Measurements from ENCODE around the gene HNF1B.

HNF1B gene

GRCh38 chr17:37711113-37711512, 33.7 kb downstream of the HNF1B start:
- TF ChIP-seq CTCF (conservative IDR thresholded peaks at IDR 0.05) (no peak), ZFX (IDR thresholded peaks at IDR 0.05) (no peak)
- peak overlapping the region; percentile 26; the same call in 1 of the 2 replicates for H3K27ac ChIP-seq

GRCh38 chr17:37710344-37710886, 34.4 kb downstream of the HNF1B start:
- peak overlapping the region; percentile 26; the same call in 1 of the 2 replicates for H3K27ac ChIP-seq
- TF ChIP-seq CTCF (conservative IDR thresholded peaks at IDR 0.05): no peak
- TF ChIP-seq ZFX (IDR thresholded peaks at IDR 0.05): no peak

- H3K27ac ChIP-seq: no peak overlapping the region
- TF ChIP-seq ZFX (IDR thresholded peaks at IDR 0.05) (no peak), CTCF (conservative IDR thresholded peaks at IDR 0.05) (no peak)
Measured at GRCh38 chr17:37708616-37709212, 36.1 kb downstream of the HNF1B start.

GRCh38 chr17:37708008-37708615, 36.7 kb downstream of the HNF1B start:
- H3K27ac ChIP-seq: no peak overlapping the region
- TF ChIP-seq ZFX (IDR thresholded peaks at IDR 0.05): no peak
- no peak for TF ChIP-seq CTCF (conservative IDR thresholded peaks at IDR 0.05)

GRCh38 chr17:37706446-37706845, 38.4 kb downstream of the HNF1B start:
- TF ChIP-seq ZFX (IDR thresholded peaks at IDR 0.05) (no peak), CTCF (conservative IDR thresholded peaks at IDR 0.05) (no peak)
- H3K27ac ChIP-seq: no peak overlapping the region

- TF ChIP-seq ZFX (IDR thresholded peaks at IDR 0.05): no peak
- no peak for TF ChIP-seq CTCF (conservative IDR thresholded peaks at IDR 0.05)
- no peak overlapping the region for H3K27ac ChIP-seq
Measured at GRCh38 chr17:37702598-37702997, 42.3 kb downstream of the HNF1B start.

DNA sequence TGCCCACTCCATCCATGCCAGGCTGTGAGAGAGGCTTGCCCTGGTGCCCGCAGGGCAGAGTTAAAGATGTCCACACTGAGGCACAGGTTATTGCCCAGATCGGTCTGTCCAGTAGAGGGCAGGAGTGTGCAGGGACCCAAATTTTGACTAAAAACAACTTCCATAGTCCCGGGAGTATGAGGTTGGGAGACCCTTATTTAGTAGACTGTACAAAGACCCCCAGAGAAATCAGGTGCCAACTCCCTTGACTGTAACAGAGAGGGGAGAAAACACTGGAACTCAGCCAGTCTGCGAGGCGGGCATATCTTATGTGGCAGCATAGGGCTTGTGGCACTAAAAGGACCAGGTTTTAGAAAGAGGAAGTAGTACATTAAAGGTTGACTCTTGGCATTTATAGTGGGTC, 43.4 kb downstream of the HNF1B start:
- TF ChIP-seq CTCF (conservative IDR thresholded peaks at IDR 0.05): peak; percentile 91
- TF ChIP-seq ZFX (IDR thresholded peaks at IDR 0.05): no peak
- no peak overlapping the region for H3K27ac ChIP-seq

All from C4-2B (cell line).